H9 (cell line): ENCODE data around the gene RIMBP2. TPM values are rescaled to one million over a fixed set of nuclear protein-coding genes. Genes with fewer than 3 reads are reported as not detected.
A peak's percentile ranks its signal among the peaks of the same experiment; 100 is the strongest.

Experiments
- DNase-seq: peaks from one replicate; pipeline ENCODE4 v3.0.0-alpha.2; 2017
- H2AFZ ChIP-seq: one replicate; pipeline ENCODE4 v1.6.1; 2013; ENCODE audit warnings: mild to moderate bottlenecking, low read length, control low read depth, moderate library complexity
- H2AK5ac ChIP-seq: 2 replicates; pipeline ENCODE4 v1.6.1; 2013; ENCODE audit warnings: low read length, control low read depth, mixed read lengths; ENCODE audit not compliant: insufficient read length
- H2BK120ac ChIP-seq: one replicate; pipeline ENCODE4 v1.6.1; 2013; ENCODE audit warnings: low read depth, mild to moderate bottlenecking, low read length, control low read depth, inconsistent platforms; ENCODE audit not compliant: poor library complexity, severe bottlenecking
- H2BK12ac ChIP-seq: 2 replicates; pipeline ENCODE4 v1.6.1; 2013; ENCODE audit warnings: low read length, control low read depth, mixed read lengths, low read depth; ENCODE audit not compliant: insufficient read length
- H2BK15ac ChIP-seq: 2 replicates; pipeline ENCODE4 v1.6.1; 2013; ENCODE audit warnings: low read depth, low read length, control low read depth
- H2BK20ac ChIP-seq: one replicate; pipeline ENCODE4 v1.6.1; 2013; ENCODE audit warnings: low read depth, mild to moderate bottlenecking, low read length, control low read depth, inconsistent platforms; ENCODE audit not compliant: poor library complexity, severe bottlenecking
- H2BK5ac ChIP-seq: 2 replicates; pipeline ENCODE4 v1.6.1; 2013; ENCODE audit warnings: low read length, control low read depth, mixed read lengths; ENCODE audit not compliant: insufficient read length
- H3K14ac ChIP-seq: 2 replicates; pipeline ENCODE4 v1.6.1; 2013; ENCODE audit warnings: low read length, control low read depth; ENCODE audit not compliant: insufficient read depth
- H3K18ac ChIP-seq: 2 replicates; pipeline ENCODE4 v1.6.1; 2013; ENCODE audit warnings: low read depth, mild to moderate bottlenecking, mixed read lengths, low read length, control low read depth; ENCODE audit not compliant: insufficient read length
- H3K23ac ChIP-seq: 2 replicates; pipeline ENCODE4 v1.6.1; 2013; ENCODE audit warnings: low read length, control low read depth, mixed read lengths, low read depth; ENCODE audit not compliant: insufficient read length
- H3K23me2 ChIP-seq: 2 replicates; pipeline ENCODE4 v1.6.1; 2013; ENCODE audit warnings: low read depth, mild to moderate bottlenecking, mixed read lengths, low read length, control low read depth; ENCODE audit not compliant: insufficient read length, poor library complexity, severe bottlenecking
- H3K27ac ChIP-seq: 2 replicates; pipeline ENCODE4 v1.5.1; 2013; ENCODE audit warnings: low read length, control low read depth, mixed read lengths, low read depth; ENCODE audit not compliant: insufficient read length
- H3K27me3 ChIP-seq: 2 replicates; pipeline ENCODE4 v1.6.1; 2013; ENCODE audit warnings: low read length, control low read depth, inconsistent platforms; ENCODE audit not compliant: insufficient read depth
- H3K4ac ChIP-seq: 2 replicates; pipeline ENCODE4 v1.6.1; 2013; ENCODE audit warnings: low read depth, mild to moderate bottlenecking, control low read depth, inconsistent platforms, low read length, moderate library complexity
- H3K4me1 ChIP-seq: 2 replicates; pipeline ENCODE4 v1.6.1; 2013; ENCODE audit warnings: low read length, control low read depth, inconsistent platforms; ENCODE audit not compliant: insufficient read depth
- H3K4me2 ChIP-seq: 2 replicates; pipeline ENCODE4 v1.6.1; 2013; ENCODE audit warnings: low read length, control low read depth, mixed read lengths; ENCODE audit not compliant: insufficient read length, insufficient read depth
- H3K56ac ChIP-seq: 2 replicates; pipeline ENCODE4 v1.6.1; 2013; ENCODE audit warnings: low read depth, mild to moderate bottlenecking, mixed read lengths, low read length, control low read depth; ENCODE audit not compliant: insufficient read length
- H3K79me1 ChIP-seq: 2 replicates; pipeline ENCODE4 v1.6.1; 2013; ENCODE audit warnings: low read depth, mild to moderate bottlenecking, moderate library complexity, low read length, control low read depth, inconsistent platforms; ENCODE audit not compliant: insufficient read depth, poor library complexity, severe bottlenecking
- H3K79me2 ChIP-seq: 2 replicates; pipeline ENCODE4 v1.6.1; 2013; ENCODE audit warnings: low read length, control low read depth, inconsistent platforms; ENCODE audit not compliant: insufficient read depth
- H3K9ac ChIP-seq: 2 replicates; pipeline ENCODE4 v1.6.1; 2013; ENCODE audit warnings: low read length, control low read depth, mixed read lengths; ENCODE audit not compliant: insufficient read length; ENCODE audit errors: extremely low read depth
- H3K9me3 ChIP-seq: one replicate; pipeline ENCODE4 v1.6.1; 2013; ENCODE audit warnings: low read depth, low read length, inconsistent platforms; ENCODE audit not compliant: control insufficient read depth
- H3T11ph ChIP-seq: one replicate; pipeline ENCODE4 v1.6.1; 2013; ENCODE audit warnings: mild to moderate bottlenecking, low read length, control low read depth, inconsistent platforms
- H4K20me1 ChIP-seq: one replicate; pipeline ENCODE4 v1.6.1; 2013; ENCODE audit not compliant: control insufficient read depth, insufficient read length, insufficient read depth
- H4K5ac ChIP-seq: 2 replicates; pipeline ENCODE4 v1.6.1; 2013; ENCODE audit warnings: low read depth, mild to moderate bottlenecking, mixed read lengths, low read length, control low read depth; ENCODE audit not compliant: insufficient read length
- H4K8ac ChIP-seq: replicated peaks from 2 replicates; pipeline ENCODE4 v1.6.1; 2013; ENCODE audit warnings: low read length, control low read depth, mixed read lengths, low read depth; ENCODE audit not compliant: insufficient read length
- H4K91ac ChIP-seq: 2 replicates; pipeline ENCODE4 v1.6.1; 2013; ENCODE audit warnings: low read depth, mild to moderate bottlenecking, moderate library complexity, mixed read lengths, low read length, control low read depth; ENCODE audit not compliant: insufficient read length
- H3K27ac Mint-ChIP-seq, 3 experiments: 2 replicates in 2 of 3; 3 replicates in 1 of 3; pipeline ENCODE4 v1.8.0; 2020 to 2021; ENCODE audit warnings: mixed read lengths in 3 of 3, mild to moderate bottlenecking in 1 of 3, moderate library complexity in 1 of 3
- H3K27me3 Mint-ChIP-seq: 2 replicates; pipeline ENCODE4 v1.8.0; 2021; ENCODE audit warnings: low read depth, mild to moderate bottlenecking, moderate library complexity, mixed read lengths
- H3K36me3 Mint-ChIP-seq, 3 experiments: 2 replicates in 2 of 3; 3 replicates in 1 of 3; pipeline ENCODE4 v1.8.0; 2020 to 2021; ENCODE audit warnings: low read depth in 3 of 3, mixed read lengths in 3 of 3; ENCODE audit not compliant: insufficient read depth in 1 of 3
- H3K4me1 Mint-ChIP-seq, 2 experiments: 2 replicates each; pipeline ENCODE4 v1.8.0; 2020; ENCODE audit warnings: mixed read lengths in 2 of 2
- H3K4me3 Mint-ChIP-seq, 2 experiments: 2 replicates in 1 of 2; 3 replicates in 1 of 2; pipeline ENCODE4 v1.8.0; 2020 to 2021; ENCODE audit warnings: mild to moderate bottlenecking in 2 of 2, mixed read lengths in 2 of 2, moderate library complexity in 1 of 2
- H3K9me3 Mint-ChIP-seq, 2 experiments: 2 replicates in 1 of 2; 3 replicates in 1 of 2; pipeline ENCODE4 v1.8.0; 2020; ENCODE audit warnings: mild to moderate bottlenecking in 2 of 2, mixed read lengths in 2 of 2, moderate library complexity in 1 of 2
- CTCF ChIP-seq: fragments of 200-600 bp; sonication (generic); conservative IDR thresholded peaks from 3 replicates; pipeline ENCODE4 v1.8.0; 2021; ENCODE audit warnings: antibody characterized with exemption, mild to moderate bottlenecking
- WGBS: extraction: QIAGEN DNeasy Blood & Tissue Kit; methylation state at CpG from one replicate; pipeline ENCODE4 v1.1.7; 2013; ENCODE audit warnings: missing lambda C conversion rate, low lambda C conversion rate, mixed read lengths; ENCODE audit not compliant: insufficient read length; ENCODE audit errors: extremely low coverage; 5-methylcytosine and 5-hydroxymethylcytosine counted together
- total RNA-seq: library from RNA; stranded (reverse); gene quantifications from 2 replicates; pipeline ENCODE4 v1.2.1, GENCODE V29; 2021

RIMBP2 gene
- total RNA-seq, 1 experiment from 2014 or later = 0.70 TPM

GRCh38 chr12:130705178-130705822, 10.8 kb downstream of the RIMBP2 start:
- Histone ChIP-seq H4K20me1 (no peaks in the 10 kb centered on the region), H4K8ac (no peak overlapping the region), H3K4me2 (no peak overlapping the region), H2AK5ac (no peak overlapping the region), H3K79me1 (no peaks in the 10 kb centered on the region), H2BK15ac (no peak overlapping the region), H2BK12ac (no peak overlapping the region), H3K4ac (no peak overlapping the region), H3K9ac (no peak overlapping the region), H4K5ac (no peak overlapping the region), H3K79me2 (no peaks in the 10 kb centered on the region), H2AFZ (no peak overlapping the region), H3K14ac (peak overlapping the region; percentile 34; the same call in 1 of the 2 replicates), H2BK120ac (no peak overlapping the region), H3K9me3 (no peaks in the 10 kb centered on the region), H3K23ac (no peak overlapping the region), H3K4me1 (no peaks in the 10 kb centered on the region), H3K56ac (no peak overlapping the region), H3K18ac (no peak overlapping the region), H3T11ph (no peak overlapping the region), H3K27ac (no peak overlapping the region), H2BK5ac (no peak overlapping the region), H3K23me2 (no peaks in the 10 kb centered on the region), H3K27me3 (no peaks in the 10 kb centered on the region), H2BK20ac (no peak overlapping the region), H4K91ac (no peak overlapping the region)
- Mint-ChIP-seq H3K27me3 (peaks cover 37% of the 10 kb centered on the region), H3K4me1 (peaks cover 7 to 21% of the 10 kb centered on the region in 2 experiments), H3K4me3 (no peak overlapping the region; a peak in 1 of 5 replicates), H3K36me3 (no peaks in the 10 kb centered on the region), H3K27ac (no peak overlapping the region), H3K9me3 (peaks cover 0 to 1% of the 10 kb centered on the region in 2 experiments; a peak in 2 of 5 replicates)
- peak; percentile 34 for DNase-seq
- no CpG with 5 or more reads among the region's 23 CpGs for WGBS
- no peak for TF ChIP-seq CTCF
